Dermis blood vessel endothelial cell (primary cell): Measurements from ENCODE around the gene TUFM. TPM values are rescaled to one million over a fixed set of nuclear protein-coding genes. Genes with fewer than 3 reads are reported as not detected.
"Not testable (repeated sequence)": the region's sequence is repeated elsewhere in the genome, so short reads cannot be mapped to it uniquely, and the experiment has no call there.

Experiments
- DNase-seq: peaks from one replicate; pipeline ENCODE4 v3.0.0; 2010
- total RNA-seq: library from RNA; depleted of rRNA; stranded (reverse); fragments of >200 nt; gene quantifications from 2 replicates; pipeline ENCODE4 v1.2.3, GENCODE V29; 2014

Gene TUFM
- total RNA-seq, 1 donor from 2014 or later, result 127 TPM

- DNase-seq, result no peak
Observed at GRCh38 chr16:28875134-28876018, 29.2 kb upstream of the TUFM start.

DNA sequence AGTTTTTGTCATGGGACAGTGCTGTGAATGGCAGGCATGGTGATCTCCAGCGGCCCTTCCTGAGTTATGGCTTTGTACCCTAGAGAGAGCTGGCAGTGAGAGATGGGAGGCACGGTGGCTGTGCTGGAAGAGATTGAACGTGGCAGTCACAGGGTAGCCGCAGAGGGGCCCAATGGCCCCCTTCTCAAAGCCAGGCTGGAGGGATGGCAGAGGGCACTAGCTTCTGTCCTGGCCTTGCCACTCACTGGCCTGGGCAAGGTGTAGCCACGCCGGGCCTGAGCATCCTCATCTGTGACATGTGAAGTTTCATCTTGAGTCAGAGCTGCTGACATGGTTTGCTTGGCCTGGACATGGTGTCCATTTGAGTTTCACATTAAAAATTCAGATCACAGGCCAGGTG is 28.3 kb upstream of the TUFM start:
- no peak for DNase-seq

DNA sequence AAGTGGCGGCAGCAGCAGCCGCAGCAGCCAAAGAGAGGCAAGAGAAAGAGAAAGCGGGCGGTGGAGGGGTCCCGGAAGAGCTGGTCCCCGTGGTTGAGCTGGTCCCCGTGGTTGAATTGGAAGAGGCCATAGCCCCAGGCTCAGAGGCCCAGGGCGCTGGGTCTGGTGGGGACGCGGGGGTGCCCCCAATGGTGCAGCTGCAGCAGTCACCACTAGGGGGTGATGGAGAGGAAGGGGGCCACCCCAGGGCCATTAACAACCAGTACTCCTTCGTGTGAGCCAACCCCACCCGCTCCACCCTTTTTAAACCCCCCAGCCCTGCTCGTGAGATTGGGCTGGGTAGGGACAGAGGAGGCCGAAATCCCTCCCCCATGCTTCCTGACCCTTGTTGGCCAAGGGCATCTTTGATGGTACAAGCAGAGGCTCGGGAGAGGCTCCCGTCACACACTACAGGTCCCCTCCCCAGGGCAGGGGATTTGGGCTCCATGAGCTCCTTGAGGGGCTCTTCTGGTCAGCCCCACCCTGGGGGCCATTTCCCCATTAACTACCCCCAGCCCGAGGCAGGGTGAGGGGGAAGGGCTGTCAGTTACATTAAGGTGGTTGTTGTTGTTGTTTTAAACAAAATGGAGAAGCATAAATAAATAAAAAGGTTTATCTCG is 27.5 kb upstream of the TUFM start:
- peak; percentile 43 for DNase-seq

DNA sequence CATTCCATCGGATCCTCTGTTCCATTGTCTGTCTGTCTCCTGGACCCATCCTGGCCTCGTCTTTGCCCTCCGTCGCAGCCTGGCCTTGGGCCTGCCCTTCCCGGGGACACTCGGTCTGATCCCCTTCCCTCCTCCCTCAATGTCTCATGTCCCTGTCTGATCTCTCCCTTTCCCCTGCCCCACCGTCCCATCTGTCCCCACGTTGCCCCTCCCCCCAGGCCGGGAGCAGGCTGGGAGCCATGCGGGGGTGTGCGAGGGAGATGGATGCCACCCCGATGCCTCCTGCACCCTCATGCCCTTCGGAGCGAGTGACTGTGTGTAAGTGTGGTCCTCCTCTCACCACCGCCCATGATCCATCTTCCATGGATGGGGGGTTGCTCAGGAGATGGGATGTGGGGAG is 26.8 kb upstream of the TUFM start:
- no peak for DNase-seq

GRCh38 chr16:28869201-28869600 is 23.1 kb upstream of the TUFM start:
- DNase-seq, result no peak

- DNase-seq, result not testable (repeated sequence)
Observed at GRCh38 chr16:28867646-28868045, 21.5 kb upstream of the TUFM start.

DNA sequence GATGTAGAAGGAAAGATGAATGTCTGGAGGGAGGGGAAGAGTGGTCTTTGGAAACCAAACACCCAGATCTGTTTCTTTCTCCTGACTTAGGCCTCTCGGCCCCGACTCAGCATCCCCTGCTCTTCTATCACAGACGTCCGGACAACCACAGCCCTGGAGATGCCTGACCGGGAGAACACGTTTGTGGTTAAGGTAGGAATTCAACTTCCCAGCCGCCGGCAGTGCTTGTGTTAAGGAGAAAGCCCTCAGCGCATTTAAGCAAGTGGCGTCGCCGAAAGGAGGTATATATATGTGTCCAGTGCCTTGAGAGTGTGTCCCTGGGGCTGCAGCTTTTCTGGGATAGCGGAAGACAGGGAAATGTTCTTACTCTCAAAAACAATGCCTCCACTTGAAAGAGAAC is 21.1 kb upstream of the TUFM start:
- no peak for DNase-seq

DNA sequence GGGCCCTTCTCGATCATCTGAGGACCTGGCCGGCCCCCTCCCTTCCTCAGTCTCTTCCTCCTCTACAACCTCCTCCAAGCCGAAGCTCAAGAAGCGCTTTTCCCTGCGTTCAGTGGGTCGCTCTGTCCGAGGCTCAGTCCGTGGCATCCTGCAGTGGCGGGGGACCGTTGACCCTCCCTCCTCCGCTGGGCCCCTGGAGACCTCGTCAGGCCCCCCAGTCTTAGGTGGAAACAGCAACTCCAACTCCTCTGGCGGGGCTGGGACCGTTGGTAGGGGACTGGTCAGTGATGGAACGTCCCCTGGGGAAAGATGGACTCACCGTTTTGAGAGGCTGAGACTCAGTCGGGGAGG is 20.3 kb upstream of the TUFM start:
- DNase-seq, result no peak

DNA sequence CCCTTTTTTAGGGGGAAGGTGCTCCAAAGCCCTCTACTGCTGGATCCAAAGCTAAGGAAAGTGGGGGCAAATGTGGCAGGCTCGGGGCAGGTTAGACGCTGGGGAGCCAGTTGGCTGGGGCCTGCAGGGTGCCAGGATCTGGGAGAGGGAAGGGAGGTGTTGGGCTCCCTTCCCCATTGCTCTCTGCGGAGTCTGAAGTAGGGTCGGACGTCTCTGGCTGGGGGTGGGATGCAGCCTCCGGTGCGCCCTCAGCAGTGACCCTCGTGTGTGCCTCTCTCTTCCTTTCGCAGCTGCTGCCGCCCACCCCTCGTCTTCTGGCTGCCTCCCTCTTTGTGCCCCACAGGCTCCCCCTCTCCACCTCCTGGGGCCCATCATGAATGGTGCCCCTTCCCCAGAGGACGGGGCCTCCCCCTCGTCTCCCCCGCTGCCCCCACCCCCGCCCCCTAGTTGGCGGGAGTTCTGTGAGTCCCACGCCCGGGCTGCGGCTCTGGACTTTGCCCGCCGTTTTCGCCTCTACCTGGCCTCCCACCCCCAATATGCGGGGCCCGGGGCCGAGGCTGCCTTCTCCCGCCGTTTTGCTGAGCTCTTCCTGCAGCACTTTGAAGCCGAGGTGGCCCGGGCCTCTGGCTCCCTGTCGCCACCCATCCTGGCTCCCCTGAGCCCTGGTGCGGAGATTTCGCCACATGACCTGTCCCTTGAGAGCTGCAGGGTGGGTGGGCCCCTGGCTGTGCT is 19.7 kb upstream of the TUFM start:
- no peak for DNase-seq

- no peak for DNase-seq
Observed at GRCh38 chr16:28865001-28865688, 19.0 kb upstream of the TUFM start.

GRCh38 chr16:28863929-28864793 is 18.0 kb upstream of the TUFM start:
- DNase-seq, result peak; percentile 54

DNA sequence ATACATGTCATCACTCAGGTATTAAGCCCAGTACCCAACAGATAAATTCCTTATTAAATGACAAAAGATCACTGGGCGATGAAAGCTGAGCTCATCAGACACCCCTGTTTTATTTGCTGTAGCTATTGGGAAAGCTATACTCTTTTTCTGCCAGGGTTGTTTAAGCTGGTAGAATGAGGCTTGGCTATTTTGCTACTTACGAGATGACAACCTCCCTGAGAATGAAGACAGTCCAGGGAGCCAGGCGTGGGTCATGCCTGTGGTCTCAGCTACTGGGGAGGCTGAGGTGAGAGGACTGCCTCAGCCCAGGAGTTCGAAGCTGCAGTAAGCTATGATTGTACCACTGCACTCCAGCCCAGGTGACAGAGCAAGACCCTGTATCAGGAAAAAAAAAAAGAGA is 13.2 kb upstream of the TUFM start:
- DNase-seq, result no peak

DNA sequence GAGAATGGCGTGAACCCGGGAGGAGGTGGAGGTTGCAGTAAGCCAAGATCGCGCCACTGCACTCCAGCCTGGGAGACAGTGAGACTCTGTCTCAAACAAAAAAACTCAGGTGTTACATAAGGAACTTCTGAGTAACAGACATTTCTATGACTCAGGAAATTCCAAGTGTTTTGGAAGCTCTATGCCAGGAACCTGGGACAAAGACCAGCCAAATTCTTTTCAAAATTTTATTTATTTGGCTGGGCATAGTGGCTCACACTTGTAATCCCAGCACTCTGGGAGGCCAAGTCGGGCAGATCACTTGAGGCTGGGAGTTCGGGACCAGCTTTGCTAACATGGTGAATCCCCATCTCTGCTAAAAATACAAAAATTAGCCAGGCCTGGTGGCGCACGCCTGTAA is 12.3 kb upstream of the TUFM start:
- no peak for DNase-seq

DNA sequence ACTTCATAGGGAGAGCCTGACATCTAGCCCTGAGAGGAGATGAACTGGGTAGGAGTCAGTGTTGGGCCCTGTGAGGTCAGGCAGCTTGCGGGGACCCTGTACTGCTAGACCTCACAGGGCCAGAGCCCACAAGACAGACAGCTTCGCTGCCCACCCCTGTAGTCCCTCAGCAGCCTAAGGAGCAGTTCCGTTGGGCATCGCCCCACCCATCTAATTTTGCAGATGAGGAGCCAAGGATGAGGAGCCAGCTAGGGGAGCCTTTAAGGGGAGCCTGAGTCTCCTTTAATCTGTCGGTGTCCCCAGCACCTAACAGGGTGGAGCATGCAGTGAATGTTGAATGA is 755 bp upstream of the TUFM start:
- no peak for DNase-seq

GRCh38 chr16:28845761-28846079 is 428 bp downstream of the TUFM start:
- DNase-seq, result no peak

GRCh38 chr16:28845293-28845692 is 855 bp downstream of the TUFM start:
- DNase-seq, result peak; percentile 34

- DNase-seq, result no peak
Observed at GRCh38 chr16:28844226-28844885, 1.8 kb downstream of the TUFM start.

- no peak for DNase-seq
Observed at GRCh38 chr16:28843766-28844165, 2.4 kb downstream of the TUFM start.

- DNase-seq, result no peak
Observed at GRCh38 chr16:28842696-28843095, 3.5 kb downstream of the TUFM start.

- no peak for DNase-seq
Observed at GRCh38 chr16:28839899-28840298, 6.2 kb downstream of the TUFM start.

- no peak for DNase-seq
Observed at GRCh38 chr16:28839004-28839639, 7.0 kb downstream of the TUFM start.
